Hepatocyte (in vitro differentiated cells): ENCODE results near the gene VWA1. TPM values are rescaled to one million over a fixed set of nuclear protein-coding genes. Genes with fewer than 3 reads are reported as not detected.
"Not testable (repeated sequence)": the region's sequence is repeated elsewhere in the genome, so short reads cannot be mapped to it uniquely, and the experiment has no call there.

Source experiments
- DNase-seq: peaks from one replicate; pipeline ENCODE4 v3.0.0-alpha.2; 2016; ENCODE audit warnings: low spot score
- H2AFZ ChIP-seq: fragments of 200-600 bp; sonication (generic); 2 replicates; pipeline ENCODE4 v1.6.0; 2016; ENCODE audit warnings: antibody characterized with exemption, mild to moderate bottlenecking
- H3K27ac ChIP-seq: fragments of 200-600 bp; sonication (generic); 2 replicates; pipeline ENCODE4 v1.5.1; 2016; ENCODE audit warnings: mild to moderate bottlenecking
- H3K27me3 ChIP-seq: fragments of 200-600 bp; sonication (generic); 2 replicates; pipeline ENCODE4 v1.6.1; 2016
- H3K36me3 ChIP-seq: fragments of 200-600 bp; sonication (generic); replicated peaks from 2 replicates; pipeline ENCODE4 v1.5.1; 2016; ENCODE audit warnings: low read depth; ENCODE audit not compliant: insufficient read depth
- H3K4me1 ChIP-seq: fragments of 200-600 bp; sonication (generic); 2 replicates; pipeline ENCODE4 v1.5.1; 2016; ENCODE audit warnings: mild to moderate bottlenecking, moderate library complexity; ENCODE audit not compliant: insufficient read depth
- H3K4me2 ChIP-seq: fragments of 200-600 bp; sonication (generic); 2 replicates; pipeline ENCODE4 v1.6.0; 2016
- H3K4me3 ChIP-seq: fragments of 200-600 bp; sonication (generic); 2 replicates; pipeline ENCODE4 v1.5.1; 2016; ENCODE audit warnings: mild to moderate bottlenecking
- H3K79me2 ChIP-seq: fragments of 200-600 bp; sonication (generic); 2 replicates; pipeline ENCODE4 v1.6.0; 2017; ENCODE audit warnings: mild to moderate bottlenecking
- H3K9me2 ChIP-seq: fragments of 200-600 bp; sonication (generic); replicated peaks from 2 replicates; pipeline ENCODE4 v1.6.0; 2017; ENCODE audit warnings: mild to moderate bottlenecking; ENCODE audit not compliant: insufficient read depth
- H3K9me3 ChIP-seq: fragments of 200-600 bp; sonication (generic); 2 replicates; pipeline ENCODE4 v1.5.1; 2016; ENCODE audit warnings: low read depth, mild to moderate bottlenecking
- H4K20me1 ChIP-seq: fragments of 200-600 bp; sonication (generic); 2 replicates; pipeline ENCODE4 v1.6.0; 2016; ENCODE audit warnings: mild to moderate bottlenecking; ENCODE audit not compliant: insufficient read depth, poor library complexity, severe bottlenecking
- EZH2 ChIP-seq: fragments of 200-600 bp; sonication (generic); IDR thresholded peaks from 2 replicates; pipeline ENCODE4 v1.6.1; 2016; ENCODE audit warnings: antibody characterized with exemption, mild to moderate bottlenecking, borderline replicate concordance
- EZH2phosphoT487 ChIP-seq: fragments of 200-600 bp; sonication (generic); IDR thresholded peaks from one replicate; pipeline ENCODE4 v1.6.1; 2018; ENCODE audit warnings: antibody characterized with exemption, mild to moderate bottlenecking, low read depth, moderate library complexity; ENCODE audit not compliant: unreplicated experiment, severe bottlenecking
- WGBS: methylation state at CpG from one replicate; pipeline ENCODE4 v1.1.6; 2016; ENCODE audit warnings: low lambda C conversion rate; ENCODE audit errors: missing lambda C conversion rate; 5-methylcytosine and 5-hydroxymethylcytosine counted together
- polyA plus RNA-seq: library from polyadenylated mRNA; unstranded; fragments of >200 nt; fragmentation: Nextera tagmentation; extraction: Ambion mirVana; gene quantifications from 2 replicates; pipeline ENCODE4 v1.2.1, GENCODE V29; 2016
- total RNA-seq: library from RNA; depleted of rRNA; stranded (reverse); fragments of >200 nt; gene quantifications from 2 replicates; pipeline ENCODE4 v1.2.3, GENCODE V29; 2014
- TF ChIP-seq, protein P1 (sequence below): fragments of 200-600 bp; sonication (generic); IDR thresholded peaks from 2 replicates; pipeline ENCODE4 v1.5.1; 2016; ENCODE audit warnings: antibody characterized with exemption, mild to moderate bottlenecking; ENCODE audit not compliant: poor library complexity

Gene VWA1
- total and polyA plus RNA-seq, 2 experiments from 2014 or later, result 37.7 to 114 TPM

DNA sequence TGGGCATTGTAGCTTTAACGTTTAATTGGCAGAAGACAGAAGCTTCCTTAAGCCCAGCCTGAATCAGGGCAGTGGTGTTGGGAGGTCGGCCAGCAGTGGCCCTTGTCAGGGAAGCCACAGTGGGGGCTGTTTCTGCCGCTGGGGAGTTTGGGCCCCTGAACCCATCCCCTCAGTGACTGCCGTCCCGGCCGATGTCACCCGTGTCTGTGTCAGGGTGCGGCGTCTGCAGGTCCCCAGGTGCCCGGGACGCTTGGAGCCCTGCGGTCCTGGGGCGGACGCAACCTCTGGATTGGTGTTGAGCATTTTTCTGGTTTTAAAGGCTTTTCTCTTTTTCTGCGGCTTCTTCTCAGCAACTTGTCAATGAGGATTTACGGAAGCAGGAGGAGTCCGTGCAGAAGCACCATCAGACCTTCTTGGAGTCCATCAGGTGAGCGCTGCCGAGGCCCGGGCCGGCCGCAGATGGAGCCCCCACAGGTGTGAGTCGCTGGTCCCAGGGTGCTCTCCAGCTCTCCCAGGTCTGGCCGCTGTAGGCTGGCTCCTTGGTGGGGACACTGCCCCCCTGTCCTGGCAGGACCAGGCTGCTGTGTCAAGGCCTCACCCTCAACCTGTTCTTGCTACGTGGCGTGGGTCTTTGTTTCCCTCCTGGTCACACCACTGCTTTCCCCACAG is 16.3 kb downstream of the VWA1 start:
- no peak overlapping the region for H2AFZ ChIP-seq
- no peaks in the 10 kb centered on the region for H3K79me2 ChIP-seq
- DNase-seq, result no peak
- no peaks in the 10 kb centered on the region for H3K27me3 ChIP-seq
- no peaks in the 10 kb centered on the region for H3K9me3 ChIP-seq
- H3K4me1 ChIP-seq, result no peaks in the 10 kb centered on the region
- H3K36me3 ChIP-seq, result no peaks in the 10 kb centered on the region
- H3K27ac ChIP-seq, result no peak overlapping the region
- no peaks in the 10 kb centered on the region for H4K20me1 ChIP-seq
- WGBS, result 93% methylated on average over 26 of the region's 26 CpGs
- H3K9me2 ChIP-seq, result no peaks in the 10 kb centered on the region
- TF ChIP-seq, protein P1, sequence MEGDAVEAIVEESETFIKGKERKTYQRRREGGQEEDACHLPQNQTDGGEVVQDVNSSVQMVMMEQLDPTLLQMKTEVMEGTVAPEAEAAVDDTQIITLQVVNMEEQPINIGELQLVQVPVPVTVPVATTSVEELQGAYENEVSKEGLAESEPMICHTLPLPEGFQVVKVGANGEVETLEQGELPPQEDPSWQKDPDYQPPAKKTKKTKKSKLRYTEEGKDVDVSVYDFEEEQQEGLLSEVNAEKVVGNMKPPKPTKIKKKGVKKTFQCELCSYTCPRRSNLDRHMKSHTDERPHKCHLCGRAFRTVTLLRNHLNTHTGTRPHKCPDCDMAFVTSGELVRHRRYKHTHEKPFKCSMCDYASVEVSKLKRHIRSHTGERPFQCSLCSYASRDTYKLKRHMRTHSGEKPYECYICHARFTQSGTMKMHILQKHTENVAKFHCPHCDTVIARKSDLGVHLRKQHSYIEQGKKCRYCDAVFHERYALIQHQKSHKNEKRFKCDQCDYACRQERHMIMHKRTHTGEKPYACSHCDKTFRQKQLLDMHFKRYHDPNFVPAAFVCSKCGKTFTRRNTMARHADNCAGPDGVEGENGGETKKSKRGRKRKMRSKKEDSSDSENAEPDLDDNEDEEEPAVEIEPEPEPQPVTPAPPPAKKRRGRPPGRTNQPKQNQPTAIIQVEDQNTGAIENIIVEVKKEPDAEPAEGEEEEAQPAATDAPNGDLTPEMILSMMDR, result no peak
- TF ChIP-seq EZH2, result no peak
- no peak for TF ChIP-seq EZH2phosphoT487
- no peak overlapping the region for H3K4me2 ChIP-seq
- no peak overlapping the region for H3K4me3 ChIP-seq

DNA sequence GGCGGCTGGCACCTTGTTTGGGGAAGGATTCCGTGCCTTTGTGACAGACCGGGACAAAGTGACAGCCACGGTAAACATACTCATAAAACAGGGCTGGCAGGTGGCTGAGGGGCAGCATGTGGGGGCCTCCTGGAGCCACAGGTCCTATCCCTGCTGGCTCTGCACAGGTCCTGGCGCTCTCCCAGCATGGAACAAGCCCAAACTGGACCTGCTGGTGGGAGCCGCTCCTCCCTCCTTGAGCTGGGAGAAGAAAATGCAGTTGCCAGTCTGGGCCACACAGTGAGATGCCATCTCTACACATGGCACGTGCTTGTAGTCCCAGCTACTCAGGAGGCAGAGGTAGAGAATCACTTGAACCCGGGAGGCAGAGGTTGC is 16.9 kb downstream of the VWA1 start:
- H3K9me2 ChIP-seq, H4K20me1 ChIP-seq, H3K9me3 ChIP-seq, H3K27ac ChIP-seq, H3K4me1 ChIP-seq, H3K27me3 ChIP-seq, H3K4me2 ChIP-seq, H3K36me3 ChIP-seq, H3K79me2 ChIP-seq, DNase-seq, H2AFZ ChIP-seq, H3K4me3 ChIP-seq: not testable (repeated sequence)
- WGBS, result 72% methylated on average over 8 of the region's 8 CpGs

DNA sequence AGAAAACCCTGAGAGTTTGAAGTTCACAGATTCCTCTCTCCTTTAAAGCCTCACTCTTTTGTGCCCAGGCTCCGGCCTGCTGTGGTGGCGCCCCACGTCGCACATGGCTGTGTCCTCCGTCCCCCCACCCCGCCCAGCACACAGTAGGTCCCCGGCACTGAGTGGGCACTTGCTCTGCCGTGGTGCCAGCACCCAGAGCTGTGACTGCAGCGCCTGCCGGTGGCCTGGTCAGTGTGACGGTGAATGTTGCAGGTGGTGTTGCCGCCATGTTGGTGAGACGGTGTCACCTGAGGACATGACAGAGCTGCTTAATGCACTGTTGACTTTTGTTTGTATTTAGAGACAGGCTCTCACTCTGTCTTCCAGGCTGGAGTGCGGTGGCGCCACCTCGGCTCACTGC is 17.4 kb downstream of the VWA1 start:
- no peak for TF ChIP-seq EZH2
- TF ChIP-seq EZH2phosphoT487, result no peak
- TF ChIP-seq, protein P1, result no peak

DNA sequence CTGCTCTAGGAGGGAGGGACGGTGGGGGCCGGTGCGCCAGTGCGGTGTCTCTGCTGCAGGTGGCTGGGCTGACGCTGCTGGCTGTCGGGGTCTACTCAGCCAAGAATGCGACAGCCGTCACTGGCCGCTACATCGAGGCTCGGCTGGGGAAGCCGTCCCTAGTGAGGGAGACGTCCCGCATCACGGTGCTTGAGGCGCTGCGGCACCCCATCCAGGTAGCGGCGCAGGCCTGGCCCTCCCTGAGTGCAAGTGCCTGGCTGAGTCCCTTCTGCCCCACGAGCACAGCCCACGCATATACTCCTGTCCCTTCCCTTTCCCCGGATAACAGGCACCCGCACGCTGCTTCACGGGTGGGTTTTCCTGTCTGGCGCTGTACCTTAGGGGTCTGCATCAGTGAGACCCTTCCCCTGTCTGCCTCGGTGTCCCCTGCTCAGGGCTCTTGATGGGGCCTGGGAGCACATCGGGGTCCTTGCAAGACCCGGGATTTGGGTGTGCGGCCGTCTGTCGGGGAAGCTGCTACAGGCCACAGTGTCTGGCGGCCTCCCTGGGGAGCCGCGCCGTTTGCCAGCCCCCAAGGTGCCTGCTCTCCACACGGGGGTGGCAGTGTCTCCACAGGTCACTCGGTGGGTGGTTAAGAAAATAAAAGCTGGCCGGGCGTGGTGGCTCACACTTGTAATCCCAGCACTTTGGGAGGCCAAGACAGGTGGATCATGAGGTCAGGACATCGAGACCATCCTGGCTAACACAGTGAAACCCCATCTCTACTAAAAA is 19.0 kb downstream of the VWA1 start:
- H3K4me1 ChIP-seq, H3K4me3 ChIP-seq, H3K79me2 ChIP-seq, H3K9me3 ChIP-seq, H3K9me2 ChIP-seq, H3K27ac ChIP-seq, H3K36me3 ChIP-seq, H2AFZ ChIP-seq, H3K4me2 ChIP-seq, H4K20me1 ChIP-seq, DNase-seq, H3K27me3 ChIP-seq: not testable (repeated sequence)
- 92% methylated on average over 26 of the region's 41 CpGs for WGBS

More for the DNA sequence above, 17.4 kb downstream of the VWA1 start:
- no peaks in the 10 kb centered on the region for H3K4me1 ChIP-seq
- DNase-seq, result no peak
- no peaks in the 10 kb centered on the region for H3K27me3 ChIP-seq
- H3K4me2 ChIP-seq, result no peak overlapping the region
- H3K36me3 ChIP-seq, result no peaks in the 10 kb centered on the region
- H3K79me2 ChIP-seq, result no peaks in the 10 kb centered on the region
- H3K27ac ChIP-seq, result no peak overlapping the region
- 97% methylated on average over 16 of the region's 16 CpGs for WGBS
- no peaks in the 10 kb centered on the region for H4K20me1 ChIP-seq
- H2AFZ ChIP-seq, result no peak overlapping the region
- H3K4me3 ChIP-seq, result no peak overlapping the region
- no peaks in the 10 kb centered on the region for H3K9me2 ChIP-seq
- H3K9me3 ChIP-seq, result no peaks in the 10 kb centered on the region
